Measurements from ENCODE around the gene IQSEC1. TPM values are rescaled to one million over a fixed set of nuclear protein-coding genes. Genes with fewer than 3 reads are reported as not detected.

The IQSEC1 gene
- total RNA-seq, 2 experiments from 2014 or later, result 31.7 to 39.2 TPM

GRCh38 chr3:13020159-13020750 lies 53.0 kb downstream of the IQSEC1 start:
- intact Hi-C loops (cut with micrococcal nuclease), result no loop called here
- no peak overlapping the region for H3K4me3 Mint-ChIP-seq
- no peaks in the 10 kb centered on the region for H3K27me3 Mint-ChIP-seq
- H3K27ac Mint-ChIP-seq, result no peak overlapping the region
- H3K9me3 Mint-ChIP-seq, result no peaks in the 10 kb centered on the region
- no peaks in the 10 kb centered on the region for H3K36me3 Mint-ChIP-seq (ENCODE audit: low read depth)
- peaks cover 21% of the 10 kb centered on the region for H3K4me1 Mint-ChIP-seq (ENCODE audit: low read depth)
- DNase-seq (no peak), ATAC-seq (no peak)
- no peak for TF ChIP-seq CTCF (IDR thresholded peaks at IDR 0.05)
- CTCF ChIA-PET, result no interaction called here
- POLR2A ChIA-PET, result no interaction called here

- H3K27ac Mint-ChIP-seq, result no peak overlapping the region
- H3K4me3 Mint-ChIP-seq, result no peak overlapping the region
Measured at GRCh38 chr3:13019243-13020095, 53.8 kb downstream of the IQSEC1 start.

GRCh38 chr3:13018561-13019242 lies 54.5 kb downstream of the IQSEC1 start:
- Mint-ChIP-seq H3K27ac (no peak overlapping the region), H3K4me1 (ENCODE audit: low read depth) (peaks cover 32% of the 10 kb centered on the region), H3K9me3 (no peaks in the 10 kb centered on the region), H3K36me3 (ENCODE audit: low read depth) (no peaks in the 10 kb centered on the region), H3K4me3 (no peak overlapping the region), H3K27me3 (no peaks in the 10 kb centered on the region)
- ATAC-seq (no peak), DNase-seq (no peak)
- ChIA-PET CTCF (no interaction called here), POLR2A (interaction anchor here (0.8 kb wide), 1 partner anchor 8 kb away, joined by 4 read pairs; no protein-coding TSS in a partner anchor)
- TF ChIP-seq CTCF (IDR thresholded peaks at IDR 0.05), result no peak
- intact Hi-C loops (cut with micrococcal nuclease), result no loop called here

More at GRCh38 chr3:13019243-13020095, 53.8 kb downstream of the IQSEC1 start:
- Mint-ChIP-seq H3K9me3 (no peaks in the 10 kb centered on the region), H3K4me1 (ENCODE audit: low read depth) (peaks cover 24% of the 10 kb centered on the region), H3K36me3 (ENCODE audit: low read depth) (no peaks in the 10 kb centered on the region), H3K27me3 (no peaks in the 10 kb centered on the region)
- no peak for TF ChIP-seq CTCF (IDR thresholded peaks at IDR 0.05)
- ChIA-PET CTCF (no interaction called here), POLR2A (interaction anchor here (0.8 kb wide), 1 partner anchor 9 kb away, joined by 4 read pairs; no protein-coding TSS in a partner anchor)
- ATAC-seq (no peak), DNase-seq (no peak)
- intact Hi-C loops (cut with micrococcal nuclease), result no loop called here

- peaks cover 39% of the 10 kb centered on the region for H3K4me1 Mint-ChIP-seq (ENCODE audit: low read depth)
- CTCF ChIA-PET, result no interaction called here
- no peak for TF ChIP-seq CTCF (IDR thresholded peaks at IDR 0.05)
- H3K27ac Mint-ChIP-seq, result no peak overlapping the region
- POLR2A ChIA-PET, result no interaction called here
- intact Hi-C loops (cut with micrococcal nuclease), result no loop called here
- H3K27me3 Mint-ChIP-seq, result no peaks in the 10 kb centered on the region
- H3K9me3 Mint-ChIP-seq, result no peaks in the 10 kb centered on the region
- H3K36me3 Mint-ChIP-seq (ENCODE audit: low read depth), result peaks cover 3% of the 10 kb centered on the region
- no peak for DNase-seq
- ATAC-seq, result no peak
- H3K4me3 Mint-ChIP-seq, result no peak overlapping the region
Measured at GRCh38 chr3:13018043-13018451, 55.2 kb downstream of the IQSEC1 start.
